ENCODE measurements around the gene ERBB2. TPM values are rescaled to one million over a fixed set of nuclear protein-coding genes. Genes with fewer than 3 reads are reported as not detected.
A peak's percentile ranks its signal among the peaks of the same experiment; 100 is the strongest.

ERBB2 gene
- total and polyA plus RNA-seq, 10 of the 15 experiments (the other 5 are each of a cell fraction or from before 2014, with no cell fraction given) = 0.39 to 7.0 (median 4.3) TPM

DNA sequence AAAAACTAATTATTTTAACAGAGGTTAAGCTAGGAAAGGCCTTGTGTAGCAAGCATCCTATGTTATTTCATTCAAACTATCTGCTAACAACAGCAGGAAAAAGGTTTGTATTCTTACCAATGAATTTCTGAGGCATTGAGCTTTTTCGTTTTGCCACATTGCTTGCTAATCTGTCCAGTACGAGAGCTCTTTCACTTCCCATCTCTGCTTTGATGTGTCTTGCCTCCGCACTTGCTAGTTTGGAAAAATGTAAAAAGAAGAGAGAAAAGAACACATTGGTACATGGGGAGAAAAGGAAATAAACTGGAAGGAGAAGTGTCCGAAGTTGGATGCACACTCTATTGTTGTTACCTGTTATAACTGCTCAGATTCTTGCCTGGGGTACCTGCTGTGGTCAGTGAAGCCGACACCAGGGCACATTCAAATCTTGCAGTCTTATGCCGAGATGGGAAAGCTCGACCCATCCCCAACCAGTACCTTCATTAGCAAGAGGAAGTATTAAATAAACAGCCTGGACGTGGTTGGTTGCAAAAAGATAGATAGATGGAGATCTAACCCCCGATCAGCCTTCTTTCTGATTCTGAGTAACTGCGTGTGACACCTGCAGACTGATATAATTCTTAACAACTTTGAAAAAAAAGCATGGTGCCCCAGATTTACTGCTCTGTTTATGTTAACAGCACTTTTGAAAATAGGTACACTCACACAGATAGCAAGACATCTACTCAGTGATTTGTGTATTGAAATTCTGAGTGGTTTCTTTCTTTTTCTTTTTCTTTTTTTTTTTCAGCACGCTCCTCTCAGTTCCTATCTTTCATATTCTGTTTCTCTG is 77.9 kb downstream of the ERBB2 start (continued):
- TF ChIP-seq, protein P1, sequence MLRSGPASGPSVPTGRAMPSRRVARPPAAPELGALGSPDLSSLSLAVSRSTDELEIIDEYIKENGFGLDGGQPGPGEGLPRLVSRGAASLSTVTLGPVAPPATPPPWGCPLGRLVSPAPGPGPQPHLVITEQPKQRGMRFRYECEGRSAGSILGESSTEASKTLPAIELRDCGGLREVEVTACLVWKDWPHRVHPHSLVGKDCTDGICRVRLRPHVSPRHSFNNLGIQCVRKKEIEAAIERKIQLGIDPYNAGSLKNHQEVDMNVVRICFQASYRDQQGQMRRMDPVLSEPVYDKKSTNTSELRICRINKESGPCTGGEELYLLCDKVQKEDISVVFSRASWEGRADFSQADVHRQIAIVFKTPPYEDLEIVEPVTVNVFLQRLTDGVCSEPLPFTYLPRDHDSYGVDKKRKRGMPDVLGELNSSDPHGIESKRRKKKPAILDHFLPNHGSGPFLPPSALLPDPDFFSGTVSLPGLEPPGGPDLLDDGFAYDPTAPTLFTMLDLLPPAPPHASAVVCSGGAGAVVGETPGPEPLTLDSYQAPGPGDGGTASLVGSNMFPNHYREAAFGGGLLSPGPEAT (IDR thresholded peaks at IDR 0.05; ENCODE audit: low read depth) = peak; percentile 48; the same call in 1 of the 2 replicates
- TF ChIP-seq NR2F1 (conservative IDR thresholded peaks at IDR 0.05) = 0 out of 2 replicates have a peak, but pooled peaks have one; percentile 15
- no peak for TF ChIP-seq BMI1 (IDR thresholded peaks at IDR 0.05; ENCODE audit: borderline replicate concordance)
- TF ChIP-seq NR2C1 (IDR thresholded peaks at IDR 0.05) = no peak
- TF ChIP-seq CHD4 (IDR thresholded peaks at IDR 0.05) = no peak
- TF ChIP-seq POU2F2 (IDR thresholded peaks at IDR 0.05; ENCODE audit: borderline replicate concordance, low read depth, low read length) = peak; percentile 34; the same call in 2 of the 3 replicates
- no peak for TF ChIP-seq EGR1 (IDR thresholded peaks at IDR 0.05; ENCODE audit: borderline replicate concordance in 1 of 2, low read depth in 2 of 2, low read length in 2 of 2)
- TF ChIP-seq, protein P2, sequence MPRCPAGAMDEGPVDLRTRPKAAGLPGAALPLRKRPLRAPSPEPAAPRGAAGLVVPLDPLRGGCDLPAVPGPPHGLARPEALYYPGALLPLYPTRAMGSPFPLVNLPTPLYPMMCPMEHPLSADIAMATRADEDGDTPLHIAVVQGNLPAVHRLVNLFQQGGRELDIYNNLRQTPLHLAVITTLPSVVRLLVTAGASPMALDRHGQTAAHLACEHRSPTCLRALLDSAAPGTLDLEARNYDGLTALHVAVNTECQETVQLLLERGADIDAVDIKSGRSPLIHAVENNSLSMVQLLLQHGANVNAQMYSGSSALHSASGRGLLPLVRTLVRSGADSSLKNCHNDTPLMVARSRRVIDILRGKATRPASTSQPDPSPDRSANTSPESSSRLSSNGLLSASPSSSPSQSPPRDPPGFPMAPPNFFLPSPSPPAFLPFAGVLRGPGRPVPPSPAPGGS (IDR thresholded peaks at IDR 0.05; ENCODE audit: borderline replicate concordance, insufficient read depth, low read depth, low read length, poor library complexity, severe bottlenecking) = no peak
- peak; percentile 25; the same call in 1 of the 2 replicates for TF ChIP-seq TAF1 (IDR thresholded peaks at IDR 0.05; ENCODE audit: borderline replicate concordance, low read depth, low read length)
- peak; percentile 61 for TF ChIP-seq RUNX3 (IDR thresholded peaks at IDR 0.05; ENCODE audit: low read length)
- TF ChIP-seq ZBTB40 (IDR thresholded peaks at IDR 0.05; ENCODE audit: borderline replicate concordance) = no peak; the same call in 1 of the 2 replicates
- TF ChIP-seq TARDBP (IDR thresholded peaks at IDR 0.05; ENCODE audit: borderline replicate concordance) = no peak
- TF ChIP-seq ZNF217 (IDR thresholded peaks at IDR 0.05) = 0 out of 2 replicates have a peak, but pooled peaks have one; percentile 16
- peak; percentile 86 for TF ChIP-seq NFIC (IDR thresholded peaks at IDR 0.05; ENCODE audit: low read depth, low read length)
- no peak; the same call in 1 of the 2 replicates for TF ChIP-seq RAD51 (IDR thresholded peaks at IDR 0.05)
- peak; percentile 61 for TF ChIP-seq POLR2AphosphoS5 (IDR thresholded peaks at IDR 0.05; ENCODE audit: low read length)
- TF ChIP-seq, protein P3, sequence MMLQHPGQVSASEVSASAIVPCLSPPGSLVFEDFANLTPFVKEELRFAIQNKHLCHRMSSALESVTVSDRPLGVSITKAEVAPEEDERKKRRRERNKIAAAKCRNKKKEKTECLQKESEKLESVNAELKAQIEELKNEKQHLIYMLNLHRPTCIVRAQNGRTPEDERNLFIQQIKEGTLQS (IDR thresholded peaks at IDR 0.05; ENCODE audit: borderline replicate concordance, extremely low read depth, low read depth, low read length) = no peak
- TF ChIP-seq YBX1 (IDR thresholded peaks at IDR 0.05) = no peak
- no peak for TF ChIP-seq E2F4 (IDR thresholded peaks at IDR 0.05; ENCODE audit: low read depth, low read length)
- no peak for TF ChIP-seq NR2C2 (IDR thresholded peaks at IDR 0.05; ENCODE audit: borderline replicate concordance, control insufficient read depth, insufficient read length, low read depth)
- no peak for TF ChIP-seq HDGF (IDR thresholded peaks at IDR 0.05)
